Activated B cell treated with CpG ODN at 0.5 μM for 24 hours (primary cell): ENCODE measurements around the gene SKP1. TPM values are rescaled to one million over a fixed set of nuclear protein-coding genes. Genes with fewer than 3 reads are reported as not detected.

Source experiments
- ATAC-seq: fragments of 200-7000 bp; cut with Tn5 transposase; one replicate; pipeline ENCODE4 v1.10.0; 2021; ENCODE audit warnings: low read depth, mild to moderate bottlenecking, moderate library complexity
- CTCF ChIA-PET: fragments of 350-600 bp; sonication (Branson Sonifier 250); formaldehyde crosslinking; loops from one replicate; lab custom pipeline; 2021; ENCODE audit warnings: antibody characterized with exemption; lab: Charles Lee
- POLR2A ChIA-PET: fragments of 350-600 bp; sonication (Branson Sonifier 250); formaldehyde crosslinking; loops from one replicate; lab custom pipeline; 2021; ENCODE audit warnings: antibody characterized with exemption; lab: Charles Lee
- DNase-seq: peaks from one replicate; pipeline ENCODE4 v3.0.0; 2022
- H3K27ac Mint-ChIP-seq: one replicate; pipeline ENCODE4 v1.8.0; 2020; ENCODE audit warnings: mixed read lengths
- H3K27me3 Mint-ChIP-seq: one replicate; pipeline ENCODE4 v1.8.0; 2021; ENCODE audit warnings: mixed read lengths
- H3K36me3 Mint-ChIP-seq: one replicate; pipeline ENCODE4 v1.8.0; 2021; ENCODE audit warnings: low read depth, mixed read lengths
- H3K4me1 Mint-ChIP-seq: one replicate; pipeline ENCODE4 v1.8.0; 2021; ENCODE audit warnings: mixed read lengths
- H3K4me3 Mint-ChIP-seq: one replicate; pipeline ENCODE4 v1.8.0; 2020; ENCODE audit warnings: mild to moderate bottlenecking, mixed read lengths
- H3K9me3 Mint-ChIP-seq: one replicate; pipeline ENCODE4 v1.8.0; 2020; ENCODE audit warnings: mixed read lengths
- intact Hi-C: fragments of 100-400 bp; cut with micrococcal nuclease; formaldehyde crosslinking; loops from one replicate; pipeline ENCODE4 v1.15.1; 2024
- total RNA-seq: library from RNA; stranded (reverse); gene quantifications from 2 replicates; pipeline ENCODE4 v1.2.3, GENCODE V29; 2022
- TF ChIP-seq, protein P1 (sequence below): fragments of 200-600 bp; IDR thresholded peaks from one replicate; pipeline ENCODE4 v1.8.0; 2022; ENCODE audit warnings: antibody characterized with exemption, mild to moderate bottlenecking

SKP1 gene
- total RNA-seq, 1 donor from 2014 or later = 211 TPM

DNA sequence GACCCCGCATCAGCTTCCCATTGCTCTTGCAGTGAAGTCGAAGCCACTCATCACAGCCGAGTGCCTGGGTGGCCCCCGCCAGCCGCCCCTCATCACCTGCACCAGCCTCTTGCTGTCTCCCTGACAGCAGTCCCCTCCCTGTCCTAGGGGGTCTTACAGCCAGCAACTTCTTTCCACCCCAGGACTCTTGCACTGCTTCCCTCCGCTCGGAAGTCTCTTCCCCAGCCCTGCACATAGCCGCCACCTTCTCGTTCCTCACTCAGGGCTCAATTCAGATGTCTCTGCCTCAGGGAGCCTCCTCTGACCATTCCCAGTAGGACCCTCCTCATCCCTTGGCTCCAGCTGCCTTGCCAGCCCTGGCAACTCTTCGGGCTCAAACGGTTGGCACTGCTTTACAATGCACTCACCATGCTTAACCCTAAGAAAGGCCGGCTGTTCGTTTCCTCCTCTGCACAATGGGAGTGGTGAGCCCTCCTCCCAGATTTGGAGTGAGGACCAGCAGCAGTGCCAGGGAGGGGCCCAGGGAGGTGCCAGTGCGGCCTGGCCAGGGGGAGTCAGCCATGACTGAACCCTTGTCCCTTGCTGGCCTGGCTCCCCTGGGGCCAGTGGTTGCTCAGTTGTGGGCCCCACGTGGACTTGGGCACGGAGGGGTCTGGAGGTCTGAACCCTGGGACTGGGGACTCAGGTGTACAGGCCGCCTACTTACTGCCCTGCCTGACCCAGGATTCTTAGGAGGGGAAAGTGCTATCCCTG is 56.2 kb downstream of the SKP1 start:
- POLR2A ChIA-PET = interaction anchor here (0.6 kb wide), 1 partner anchor 457 kb away, joined by 3 read pairs; no protein-coding TSS in a partner anchor
- intact Hi-C loops = no loop called here
- Mint-ChIP-seq H3K27ac (no peak overlapping the region), H3K4me3 (no peak overlapping the region), H3K36me3 (peaks cover 3% of the 10 kb centered on the region), H3K4me1 (peaks cover 48% of the 10 kb centered on the region), H3K9me3 (no peaks in the 10 kb centered on the region), H3K27me3 (no peaks in the 10 kb centered on the region)
- TF ChIP-seq, protein P1, sequence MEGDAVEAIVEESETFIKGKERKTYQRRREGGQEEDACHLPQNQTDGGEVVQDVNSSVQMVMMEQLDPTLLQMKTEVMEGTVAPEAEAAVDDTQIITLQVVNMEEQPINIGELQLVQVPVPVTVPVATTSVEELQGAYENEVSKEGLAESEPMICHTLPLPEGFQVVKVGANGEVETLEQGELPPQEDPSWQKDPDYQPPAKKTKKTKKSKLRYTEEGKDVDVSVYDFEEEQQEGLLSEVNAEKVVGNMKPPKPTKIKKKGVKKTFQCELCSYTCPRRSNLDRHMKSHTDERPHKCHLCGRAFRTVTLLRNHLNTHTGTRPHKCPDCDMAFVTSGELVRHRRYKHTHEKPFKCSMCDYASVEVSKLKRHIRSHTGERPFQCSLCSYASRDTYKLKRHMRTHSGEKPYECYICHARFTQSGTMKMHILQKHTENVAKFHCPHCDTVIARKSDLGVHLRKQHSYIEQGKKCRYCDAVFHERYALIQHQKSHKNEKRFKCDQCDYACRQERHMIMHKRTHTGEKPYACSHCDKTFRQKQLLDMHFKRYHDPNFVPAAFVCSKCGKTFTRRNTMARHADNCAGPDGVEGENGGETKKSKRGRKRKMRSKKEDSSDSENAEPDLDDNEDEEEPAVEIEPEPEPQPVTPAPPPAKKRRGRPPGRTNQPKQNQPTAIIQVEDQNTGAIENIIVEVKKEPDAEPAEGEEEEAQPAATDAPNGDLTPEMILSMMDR = no peak
- no peak for DNase-seq
- CTCF ChIA-PET = interaction anchor here (1.0 to 4.8 kb wide), 2 partner anchors 20 to 81 kb away, joined by 3 to 21 read pairs; no protein-coding TSS in a partner anchor
- no peak for ATAC-seq

- ATAC-seq = no peak
- intact Hi-C loops = no loop called here
Measured at GRCh38 chr5:134119720-134120119, 57.0 kb downstream of the SKP1 start.

GRCh38 chr5:134118212-134118835 is 58.4 kb downstream of the SKP1 start:
- DNase-seq (no peak), ATAC-seq (no peak)
- H3K27ac Mint-ChIP-seq = no peak overlapping the region
- peaks cover 36% of the 10 kb centered on the region for H3K4me1 Mint-ChIP-seq
- TF ChIP-seq, protein P1 = no peak
- H3K4me3 Mint-ChIP-seq = no peak overlapping the region
- CTCF ChIA-PET = interaction anchor here (0.7 to 4.8 kb wide), 5 partner anchors 17 to 79 kb away, joined by 4 to 21 read pairs (median 5); no protein-coding TSS in a partner anchor
- H3K27me3 Mint-ChIP-seq = no peaks in the 10 kb centered on the region
- peaks cover 5% of the 10 kb centered on the region for H3K36me3 Mint-ChIP-seq
- intact Hi-C loops = no loop called here
- no peaks in the 10 kb centered on the region for H3K9me3 Mint-ChIP-seq
- POLR2A ChIA-PET = interaction anchor here (0.6 to 1.2 kb wide), 4 partner anchors 14 to 126 kb away, joined by 3 to 9 read pairs (median 5); no protein-coding TSS in a partner anchor

More at GRCh38 chr5:134119720-134120119, 57.0 kb downstream of the SKP1 start:
- no peak overlapping the region for H3K27ac Mint-ChIP-seq
- ChIA-PET POLR2A (interaction anchor here (0.6 kb wide), 1 partner anchor 784 kb away, joined by 5 read pairs; no protein-coding TSS in a partner anchor), CTCF (interaction anchor here (1.0 to 4.8 kb wide), 2 partner anchors 20 to 80 kb away, joined by 3 to 21 read pairs; no protein-coding TSS in a partner anchor)
- H3K4me1 Mint-ChIP-seq = peaks cover 40% of the 10 kb centered on the region
- H3K4me3 Mint-ChIP-seq = no peak overlapping the region
- H3K27me3 Mint-ChIP-seq = no peaks in the 10 kb centered on the region
- TF ChIP-seq, protein P1 = no peak
- H3K36me3 Mint-ChIP-seq = peaks cover 3% of the 10 kb centered on the region
- no peak for DNase-seq
- no peaks in the 10 kb centered on the region for H3K9me3 Mint-ChIP-seq

GRCh38 chr5:134116789-134117761 is 59.7 kb downstream of the SKP1 start:
- Mint-ChIP-seq H3K27me3 (peaks cover 9% of the 10 kb centered on the region), H3K27ac (peak overlapping the region; percentile 16), H3K9me3 (no peaks in the 10 kb centered on the region), H3K36me3 (peaks cover 5% of the 10 kb centered on the region), H3K4me1 (peaks cover 29% of the 10 kb centered on the region), H3K4me3 (peak overlapping the region; percentile 62)
- no peak for ATAC-seq
- TF ChIP-seq, protein P1 = no peak
- no peak for DNase-seq
- ChIA-PET POLR2A (interaction anchor here (1.1 to 1.4 kb wide), 2 partner anchors 14 to 17 kb away, joined by 3 to 4 read pairs; no protein-coding TSS in a partner anchor), CTCF (interaction anchor here (1.0 to 6.2 kb wide), 4 partner anchors 15 to 78 kb away, joined by 5 to 51 read pairs (median 13); no protein-coding TSS in a partner anchor)
- intact Hi-C loops = no loop called here
